ENCODE data around the gene RTEL1.
A peak's percentile ranks its signal among the peaks of the same experiment; 100 is the strongest.
"Not testable (repeated sequence)": the region's sequence is repeated elsewhere in the genome, so short reads cannot be mapped to it uniquely, and the experiment has no call there.

RTEL1 gene

DNA sequence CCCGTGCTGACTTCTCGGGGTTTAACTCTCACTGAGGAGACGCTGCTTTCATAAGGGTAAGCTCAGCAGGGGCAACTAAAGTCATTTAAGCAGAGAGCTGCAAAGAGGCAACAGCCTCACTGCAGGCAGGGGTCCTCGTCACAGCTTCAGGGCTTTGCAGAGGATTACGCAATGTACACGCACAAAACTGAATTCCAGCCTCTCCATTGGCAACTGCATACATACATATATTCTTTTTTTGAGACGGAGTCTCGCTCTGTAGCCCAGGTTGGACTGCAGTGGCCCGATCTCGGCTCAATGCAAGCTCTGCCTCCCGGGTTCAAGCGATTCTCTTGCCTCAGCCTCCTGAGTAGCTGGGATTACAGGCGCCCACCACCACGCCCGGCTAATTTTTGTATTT lies 33.6 kb upstream of the RTEL1 start:
- no peak for DNase-seq (ENCODE audit: low read depth)
- TF ChIP-seq, protein P1, sequence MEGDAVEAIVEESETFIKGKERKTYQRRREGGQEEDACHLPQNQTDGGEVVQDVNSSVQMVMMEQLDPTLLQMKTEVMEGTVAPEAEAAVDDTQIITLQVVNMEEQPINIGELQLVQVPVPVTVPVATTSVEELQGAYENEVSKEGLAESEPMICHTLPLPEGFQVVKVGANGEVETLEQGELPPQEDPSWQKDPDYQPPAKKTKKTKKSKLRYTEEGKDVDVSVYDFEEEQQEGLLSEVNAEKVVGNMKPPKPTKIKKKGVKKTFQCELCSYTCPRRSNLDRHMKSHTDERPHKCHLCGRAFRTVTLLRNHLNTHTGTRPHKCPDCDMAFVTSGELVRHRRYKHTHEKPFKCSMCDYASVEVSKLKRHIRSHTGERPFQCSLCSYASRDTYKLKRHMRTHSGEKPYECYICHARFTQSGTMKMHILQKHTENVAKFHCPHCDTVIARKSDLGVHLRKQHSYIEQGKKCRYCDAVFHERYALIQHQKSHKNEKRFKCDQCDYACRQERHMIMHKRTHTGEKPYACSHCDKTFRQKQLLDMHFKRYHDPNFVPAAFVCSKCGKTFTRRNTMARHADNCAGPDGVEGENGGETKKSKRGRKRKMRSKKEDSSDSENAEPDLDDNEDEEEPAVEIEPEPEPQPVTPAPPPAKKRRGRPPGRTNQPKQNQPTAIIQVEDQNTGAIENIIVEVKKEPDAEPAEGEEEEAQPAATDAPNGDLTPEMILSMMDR (IDR thresholded peaks at IDR 0.05; ENCODE audit: control insufficient read depth, extremely low read depth, insufficient read depth), result no peak
- no peak overlapping the region for H3K4me3 ChIP-seq (ENCODE audit: low read depth, low read length)

DNA sequence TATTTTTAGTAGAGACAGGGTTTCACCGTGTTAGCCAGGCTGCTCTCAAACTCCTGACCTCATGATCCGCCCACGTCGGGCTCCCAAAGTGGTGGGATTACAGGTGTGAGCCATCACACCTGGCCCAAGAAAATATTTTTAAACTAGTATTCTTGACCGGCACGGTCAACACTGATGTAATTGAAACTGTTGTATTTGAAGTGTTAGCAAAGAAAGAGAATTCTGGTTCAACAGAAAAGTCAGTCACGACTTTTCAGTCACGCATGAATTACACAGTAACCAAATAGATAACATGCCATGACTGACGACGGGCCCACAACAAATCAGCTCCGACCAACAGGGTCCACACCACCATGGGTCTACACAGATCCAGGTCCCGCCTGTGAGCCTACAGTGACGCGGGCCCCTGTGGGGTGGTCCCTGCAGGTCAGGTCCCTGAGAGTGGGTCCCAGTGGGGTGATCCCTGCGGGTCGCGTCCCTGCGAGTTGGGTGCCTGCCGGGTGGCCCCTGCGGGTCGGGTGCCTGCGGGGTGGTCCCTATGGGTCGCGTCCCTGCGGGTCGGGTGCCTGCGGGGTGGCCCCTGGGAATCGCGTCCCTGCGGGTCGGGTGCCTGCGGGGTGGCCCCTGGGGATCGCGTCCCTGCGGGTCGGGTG lies 32.2 kb upstream of the RTEL1 start:
- TF ChIP-seq, protein P1 (IDR thresholded peaks at IDR 0.05; ENCODE audit: control insufficient read depth, extremely low read depth, insufficient read depth), result no peak
- H3K4me3 ChIP-seq (ENCODE audit: low read depth, low read length), result peak overlapping the region; percentile 93
- DNase-seq (ENCODE audit: low read depth), result no peak

DNA sequence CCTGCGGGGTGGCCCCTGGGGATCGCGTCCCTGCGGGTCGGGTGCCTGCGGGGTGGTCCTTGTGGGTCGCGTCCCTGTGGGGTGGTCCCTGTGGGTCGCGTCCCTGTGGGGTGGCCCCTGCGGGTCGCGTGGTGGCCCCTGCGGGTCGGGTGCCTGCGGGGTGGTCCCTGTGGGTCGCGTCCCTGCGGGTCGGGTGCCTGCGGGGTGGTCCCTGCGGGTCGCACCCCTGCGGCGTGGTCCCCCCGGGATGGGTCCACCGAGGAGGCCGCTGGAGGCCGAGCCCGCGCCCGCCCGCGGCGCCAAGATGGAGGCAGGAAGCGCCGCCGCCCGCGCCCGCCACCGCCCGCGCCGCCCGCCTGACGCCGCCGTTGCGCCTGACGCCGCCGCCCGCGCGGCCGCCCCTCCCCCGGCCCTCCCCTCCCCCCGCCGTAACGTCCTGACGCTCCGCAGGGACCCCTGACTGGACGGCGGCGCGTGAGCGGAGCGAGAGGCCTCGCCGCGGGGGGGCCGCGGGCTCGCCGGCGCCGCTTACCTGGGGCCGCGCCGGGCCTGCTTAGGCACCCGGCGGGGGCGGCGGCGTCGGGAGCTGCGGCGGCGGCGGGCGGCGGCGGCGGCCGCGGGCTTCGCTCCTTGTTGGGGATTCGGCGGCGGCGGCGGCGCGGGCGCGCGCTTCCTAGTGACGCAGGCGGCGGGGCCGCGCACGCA lies 31.5 kb upstream of the RTEL1 start, which contains the start of gene GMEB2:
Gene GMEB2 (minus strand): TSS at position 678 of the 705 bp plus-strand sequence. CDS start 7,704 bp downstream, outside the sequence.
- TF ChIP-seq, protein P1 (IDR thresholded peaks at IDR 0.05; ENCODE audit: control insufficient read depth, extremely low read depth, insufficient read depth), result no peak
- DNase-seq (ENCODE audit: low read depth), result no peak

DNA sequence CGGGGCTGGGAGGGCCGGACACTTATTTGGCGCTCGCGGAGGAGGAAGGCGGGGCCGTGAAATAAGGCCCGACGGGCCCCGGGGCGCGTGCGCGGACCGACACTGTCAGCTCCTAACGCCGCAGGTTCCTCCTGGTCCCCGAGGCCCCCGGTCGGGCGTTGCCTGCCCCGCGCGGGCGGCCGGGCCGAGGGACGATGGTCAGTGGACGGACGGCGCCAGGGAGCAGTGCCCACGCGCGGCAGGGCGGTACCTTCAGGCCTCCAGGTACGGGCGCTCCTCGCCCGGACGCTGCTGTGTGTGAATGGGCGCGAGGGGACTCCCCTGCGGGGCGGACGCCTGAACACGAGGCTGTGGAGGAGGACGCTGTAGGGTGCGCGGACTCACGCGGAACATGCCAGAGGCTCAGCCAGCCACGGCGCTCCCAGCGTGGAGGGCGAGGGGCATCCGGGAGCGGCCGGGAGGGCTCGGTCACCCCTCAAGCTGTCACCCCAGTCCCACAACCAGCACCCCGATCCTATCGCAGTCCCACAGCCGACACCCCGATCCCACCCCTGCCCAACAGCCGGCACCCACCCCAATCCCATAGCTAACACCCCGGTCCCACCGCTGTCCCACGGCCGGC lies 30.9 kb upstream of the RTEL1 start:
- TF ChIP-seq, protein P1 (IDR thresholded peaks at IDR 0.05; ENCODE audit: control insufficient read depth, extremely low read depth, insufficient read depth), result no peak
- peak; percentile 73 for DNase-seq (ENCODE audit: low read depth)
- peak overlapping the region; percentile 98 for H3K4me3 ChIP-seq (ENCODE audit: low read depth, low read length)

More for the DNA sequence above, 31.5 kb upstream of the RTEL1 start, which contains the start of gene GMEB2:
- H3K4me3 ChIP-seq (ENCODE audit: low read depth, low read length), result peak within 1 kb of the TSS; percentile 98

DNA sequence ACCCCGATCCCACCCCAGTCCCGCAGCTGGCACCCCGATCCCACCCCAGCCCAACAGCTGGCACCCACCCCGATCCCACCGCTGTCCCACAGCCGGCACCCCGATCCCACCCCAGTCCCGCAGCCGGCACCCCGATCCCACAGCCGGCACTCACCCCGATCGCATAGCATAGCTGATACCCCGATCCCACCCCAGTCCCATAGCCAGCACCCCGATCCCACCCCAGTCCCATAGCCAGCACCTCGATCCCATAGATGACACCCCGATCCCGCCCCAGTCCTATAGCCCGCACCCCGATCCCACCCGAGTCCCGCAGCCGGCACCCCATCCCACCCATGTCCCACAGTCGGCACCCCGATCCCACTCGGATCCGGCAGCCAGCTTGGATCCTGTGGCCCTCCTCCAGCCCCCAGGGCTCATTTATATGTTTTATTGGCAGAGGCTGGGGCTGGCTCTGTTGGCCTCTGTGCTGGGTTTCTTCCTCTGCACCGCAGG lies 30.3 kb upstream of the RTEL1 start:
- DNase-seq (ENCODE audit: low read depth), result no peak
- TF ChIP-seq, protein P1 (IDR thresholded peaks at IDR 0.05; ENCODE audit: control insufficient read depth, extremely low read depth, insufficient read depth), result no peak
- peak overlapping the region; percentile 98 for H3K4me3 ChIP-seq (ENCODE audit: low read depth, low read length)

DNA sequence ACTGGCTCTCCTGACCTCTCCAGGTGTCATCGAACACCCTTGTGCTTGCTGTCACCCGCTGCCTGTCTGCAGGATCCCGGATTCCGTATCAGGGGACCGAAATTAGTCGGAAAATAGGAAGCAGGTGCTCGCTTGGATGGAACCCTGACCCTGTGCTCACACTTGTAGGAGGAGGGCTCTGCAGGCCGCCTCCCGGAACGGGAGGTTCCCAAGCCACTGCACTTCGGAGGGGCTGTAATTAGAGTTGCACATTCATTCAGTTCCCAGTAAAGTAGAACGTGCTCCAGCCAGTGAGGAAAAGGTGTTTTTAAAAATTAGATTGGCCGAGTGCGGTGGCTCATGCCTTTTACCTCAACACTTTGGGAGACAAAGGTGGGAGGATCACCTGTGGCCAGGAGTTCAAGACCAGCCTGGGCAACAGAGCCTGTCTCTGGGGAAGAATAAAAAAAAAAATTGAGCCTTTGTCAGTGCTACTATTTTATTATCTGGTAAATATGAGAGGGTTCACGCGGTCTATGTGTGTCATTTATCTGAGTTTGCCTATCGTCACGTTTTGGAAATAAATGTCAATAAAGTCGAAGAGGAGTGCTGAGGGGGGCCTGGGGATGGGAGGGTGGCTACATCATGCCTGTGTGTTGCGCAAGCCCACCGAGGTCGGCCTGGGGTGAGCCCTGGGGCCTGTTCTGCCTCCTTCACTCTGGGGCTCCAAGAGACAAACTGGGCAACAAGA lies 29.7 kb upstream of the RTEL1 start:
- TF ChIP-seq, protein P1 (IDR thresholded peaks at IDR 0.05; ENCODE audit: control insufficient read depth, extremely low read depth, insufficient read depth), result no peak
- peak; percentile 71 for DNase-seq (ENCODE audit: low read depth)
- H3K4me3 ChIP-seq (ENCODE audit: low read depth, low read length), result peak overlapping the region; percentile 98

DNA sequence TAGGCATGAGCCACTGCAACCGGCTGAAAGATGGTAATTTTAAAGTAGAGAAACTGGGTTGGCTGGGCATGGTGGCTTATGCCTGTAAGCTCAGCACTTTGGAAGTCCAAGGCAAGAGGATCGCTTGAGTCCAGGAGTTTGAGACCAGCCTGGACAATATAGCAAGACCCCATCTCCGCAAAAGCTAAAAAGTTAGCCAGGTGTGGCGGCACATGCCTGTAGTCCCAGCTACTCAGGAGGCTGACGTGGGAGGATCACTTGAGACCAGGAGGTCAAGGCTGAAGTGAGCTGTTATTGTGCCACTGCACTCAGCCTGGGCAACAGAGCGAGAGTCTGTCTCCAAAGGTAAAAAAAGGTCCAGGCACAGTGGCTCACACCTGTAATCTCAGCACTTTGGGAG lies 27.2 kb upstream of the RTEL1 start:
- not testable (repeated sequence) for DNase-seq (ENCODE audit: low read depth); H3K4me3 ChIP-seq (ENCODE audit: low read depth, low read length)

DNA sequence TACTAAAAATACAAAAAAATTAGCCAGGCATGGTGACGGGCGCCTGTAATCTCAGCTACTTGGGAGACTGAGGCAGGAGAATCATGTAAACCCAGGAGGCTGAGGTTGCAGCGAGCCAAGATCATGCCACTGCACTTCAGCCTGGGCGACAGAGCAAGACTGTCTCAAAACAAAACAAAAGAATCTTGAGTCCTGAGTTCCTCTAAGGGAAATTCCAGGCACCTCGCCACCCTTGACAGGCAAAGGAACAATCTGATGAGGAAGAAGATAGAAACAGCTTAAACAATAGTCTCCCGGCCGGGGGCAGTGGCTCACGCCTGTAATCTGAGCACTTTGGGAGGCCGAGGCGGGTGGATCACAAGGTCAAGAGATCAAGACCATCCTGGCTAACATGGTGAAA lies 26.7 kb upstream of the RTEL1 start:
- DNase-seq (ENCODE audit: low read depth); H3K4me3 ChIP-seq (ENCODE audit: low read depth, low read length): not testable (repeated sequence)
